ENCODE measurements around the gene PXDN.
"Not testable (repeated sequence)": the region's sequence is repeated elsewhere in the genome, so short reads cannot be mapped to it uniquely, and the experiment has no call there.

Gene PXDN

GRCh38 chr2:1740716-1741589 lies 3.4 kb downstream of the PXDN start:
- no peak overlapping the region for H3K4me3 ChIP-seq (ENCODE audit: low read length)
- peaks cover 5% of the 10 kb centered on the region for H3K4me1 ChIP-seq (ENCODE audit: control insufficient read depth, insufficient read depth, low read length)
- H3K27ac ChIP-seq (ENCODE audit: low read length), result no peak overlapping the region
- no peaks in the 10 kb centered on the region for H3K27me3 ChIP-seq (ENCODE audit: control insufficient read depth, insufficient read depth, low read length)
- H3K36me3 ChIP-seq (ENCODE audit: control insufficient read depth, insufficient read depth, low read length), result no peaks in the 10 kb centered on the region
- H3K9me3 ChIP-seq (ENCODE audit: control insufficient read depth, insufficient read depth, low read length), result no peaks in the 10 kb centered on the region
- WGBS (ENCODE audit: insufficient coverage, insufficient read length), result no CpG with 5 or more reads among the region's 24 CpGs
- DNase-seq (ENCODE audit: low read depth, low spot score), result no peak

- no peaks in the 10 kb centered on the region for H3K27me3 ChIP-seq (ENCODE audit: control insufficient read depth, insufficient read depth, low read length)
- H3K9me3 ChIP-seq (ENCODE audit: control insufficient read depth, insufficient read depth, low read length), result no peaks in the 10 kb centered on the region
- WGBS (ENCODE audit: insufficient coverage, insufficient read length), result no CpG with 5 or more reads among the region's 22 CpGs
- H3K4me3 ChIP-seq (ENCODE audit: low read length), result no peak overlapping the region
- DNase-seq (ENCODE audit: low read depth, low spot score), result no peak
- no peak overlapping the region for H3K27ac ChIP-seq (ENCODE audit: low read length)
- H3K4me1 ChIP-seq (ENCODE audit: control insufficient read depth, insufficient read depth, low read length), result peaks cover 4% of the 10 kb centered on the region
- no peaks in the 10 kb centered on the region for H3K36me3 ChIP-seq (ENCODE audit: control insufficient read depth, insufficient read depth, low read length)
These were observed 4.2 kb downstream of the PXDN start for GRCh38 chr2:1739961-1740715.

GRCh38 chr2:1739322-1739957 lies 4.9 kb downstream of the PXDN start:
- no peak overlapping the region for H3K27ac ChIP-seq (ENCODE audit: low read length)
- H3K9me3 ChIP-seq (ENCODE audit: control insufficient read depth, insufficient read depth, low read length), result no peaks in the 10 kb centered on the region

GRCh38 chr2:1738646-1739302 lies 5.5 kb downstream of the PXDN start:
- Histone ChIP-seq H3K27ac (ENCODE audit: low read length) (no peak overlapping the region), H3K27me3 (ENCODE audit: control insufficient read depth, insufficient read depth, low read length) (no peaks in the 10 kb centered on the region), H3K4me1 (ENCODE audit: control insufficient read depth, insufficient read depth, low read length) (peaks cover 4% of the 10 kb centered on the region), H3K9me3 (ENCODE audit: control insufficient read depth, insufficient read depth, low read length) (no peaks in the 10 kb centered on the region), H3K36me3 (ENCODE audit: control insufficient read depth, insufficient read depth, low read length) (no peaks in the 10 kb centered on the region), H3K4me3 (ENCODE audit: low read length) (no peak overlapping the region)
- no CpG with 5 or more reads among the region's 19 CpGs for WGBS (ENCODE audit: insufficient coverage, insufficient read length)
- no peak for DNase-seq (ENCODE audit: low read depth, low spot score)

More at GRCh38 chr2:1739322-1739957, 4.9 kb downstream of the PXDN start:
- no peaks in the 10 kb centered on the region for H3K36me3 ChIP-seq (ENCODE audit: control insufficient read depth, insufficient read depth, low read length)
- WGBS (ENCODE audit: insufficient coverage, insufficient read length), result no CpG with 5 or more reads among the region's 9 CpGs
- no peak overlapping the region for H3K4me3 ChIP-seq (ENCODE audit: low read length)
- DNase-seq (ENCODE audit: low read depth, low spot score), result no peak
- H3K27me3 ChIP-seq (ENCODE audit: control insufficient read depth, insufficient read depth, low read length), result no peaks in the 10 kb centered on the region
- peaks cover 4% of the 10 kb centered on the region for H3K4me1 ChIP-seq (ENCODE audit: control insufficient read depth, insufficient read depth, low read length)

- WGBS (ENCODE audit: insufficient coverage, insufficient read length), result no CpG with 5 or more reads among the region's 7 CpGs
- Histone ChIP-seq H3K36me3 (ENCODE audit: control insufficient read depth, insufficient read depth, low read length) (no peaks in the 10 kb centered on the region), H3K9me3 (ENCODE audit: control insufficient read depth, insufficient read depth, low read length) (no peaks in the 10 kb centered on the region), H3K27me3 (ENCODE audit: control insufficient read depth, insufficient read depth, low read length) (no peaks in the 10 kb centered on the region), H3K4me1 (ENCODE audit: control insufficient read depth, insufficient read depth, low read length) (peaks cover 4% of the 10 kb centered on the region), H3K4me3 (ENCODE audit: low read length) (no peak overlapping the region), H3K27ac (ENCODE audit: low read length) (no peak overlapping the region)
- no peak for DNase-seq (ENCODE audit: low read depth, low spot score)
These were observed 6.2 kb downstream of the PXDN start for GRCh38 chr2:1738163-1738562.

- H3K4me1 ChIP-seq (ENCODE audit: control insufficient read depth, insufficient read depth, low read length), result peaks cover 4% of the 10 kb centered on the region
- H3K27ac ChIP-seq (ENCODE audit: low read length), result no peak overlapping the region
- no peaks in the 10 kb centered on the region for H3K36me3 ChIP-seq (ENCODE audit: control insufficient read depth, insufficient read depth, low read length)
- no peaks in the 10 kb centered on the region for H3K27me3 ChIP-seq (ENCODE audit: control insufficient read depth, insufficient read depth, low read length)
- no peaks in the 10 kb centered on the region for H3K9me3 ChIP-seq (ENCODE audit: control insufficient read depth, insufficient read depth, low read length)
- no peak overlapping the region for H3K4me3 ChIP-seq (ENCODE audit: low read length)
- DNase-seq (ENCODE audit: low read depth, low spot score), result no peak
- WGBS (ENCODE audit: insufficient coverage, insufficient read length), result no CpG with 5 or more reads among the region's 17 CpGs
These were observed 7.3 kb downstream of the PXDN start for GRCh38 chr2:1736997-1737480.

GRCh38 chr2:1736045-1736444 lies 8.3 kb downstream of the PXDN start:
- WGBS (ENCODE audit: insufficient coverage, insufficient read length), result no CpG with 5 or more reads among the region's 2 CpGs

GRCh38 chr2:1733298-1733697 lies 11.0 kb downstream of the PXDN start:
- DNase-seq (ENCODE audit: low read depth, low spot score); H3K4me3 ChIP-seq (ENCODE audit: low read length); H3K4me1 ChIP-seq (ENCODE audit: control insufficient read depth, insufficient read depth, low read length); H3K27ac ChIP-seq (ENCODE audit: low read length); H3K27me3 ChIP-seq (ENCODE audit: control insufficient read depth, insufficient read depth, low read length); H3K9me3 ChIP-seq (ENCODE audit: control insufficient read depth, insufficient read depth, low read length); H3K36me3 ChIP-seq (ENCODE audit: control insufficient read depth, insufficient read depth, low read length): not testable (repeated sequence)
- WGBS (ENCODE audit: insufficient coverage, insufficient read length), result no CpG with 5 or more reads among the region's 19 CpGs

More at GRCh38 chr2:1736045-1736444, 8.3 kb downstream of the PXDN start:
- no peak overlapping the region for H3K27ac ChIP-seq (ENCODE audit: low read length)
- peaks cover 6% of the 10 kb centered on the region; the same call in 1 of the 2 replicates for H3K4me1 ChIP-seq (ENCODE audit: control insufficient read depth, insufficient read depth, low read length)
- no peaks in the 10 kb centered on the region for H3K36me3 ChIP-seq (ENCODE audit: control insufficient read depth, insufficient read depth, low read length)
- no peak for DNase-seq (ENCODE audit: low read depth, low spot score)
- H3K27me3 ChIP-seq (ENCODE audit: control insufficient read depth, insufficient read depth, low read length), result no peaks in the 10 kb centered on the region
- no peaks in the 10 kb centered on the region for H3K9me3 ChIP-seq (ENCODE audit: control insufficient read depth, insufficient read depth, low read length)
- no peak overlapping the region for H3K4me3 ChIP-seq (ENCODE audit: low read length)

- Histone ChIP-seq H3K27me3 (ENCODE audit: control insufficient read depth, insufficient read depth, low read length) (no peaks in the 10 kb centered on the region), H3K36me3 (ENCODE audit: control insufficient read depth, insufficient read depth, low read length) (no peaks in the 10 kb centered on the region), H3K4me1 (ENCODE audit: control insufficient read depth, insufficient read depth, low read length) (peaks cover 10% of the 10 kb centered on the region), H3K9me3 (ENCODE audit: control insufficient read depth, insufficient read depth, low read length) (no peaks in the 10 kb centered on the region), H3K4me3 (ENCODE audit: low read length) (no peak overlapping the region), H3K27ac (ENCODE audit: low read length) (no peak overlapping the region)
- no CpG with 5 or more reads among the region's 10 CpGs for whole genome bisulfite sequencing (ENCODE audit: insufficient coverage, insufficient read length)
- no peak for DNase-seq (ENCODE audit: low read depth, low spot score)
These were observed 12.1 kb downstream of the PXDN start for GRCh38 chr2:1731963-1732768.
